Right lobe of liver (tissue), 4 donors: Measurements from ENCODE around the gene HDAC9.

ENCODE experiments used
- POLR2A ChIP-seq: fragments of 450-650 bp; IDR thresholded peaks from one replicate; pipeline ENCODE4 v1.6.1; 2017; ENCODE audit warnings: antibody characterized with exemption, mild to moderate bottlenecking
- TF ChIP-seq, protein P1 (sequence below), 4 donors: fragments of 200-600 bp in 3 of 4; fragments of 450-650 bp in 1 of 4; IDR thresholded peaks; one replicate each; pipeline versions ENCODE4 v1.5.1 to v1.8.0; 2016 to 2022; ENCODE audit warnings: antibody characterized with exemption in 4 of 4, mild to moderate bottlenecking in 2 of 4
- donor health status: DM: no; HTN: no; CAD: no.
- donor health status: DM: no; HTN: no; CAD: no.
- donor health status: DM: no; HTN: yes; CAD: no.

- TF ChIP-seq, protein P1, sequence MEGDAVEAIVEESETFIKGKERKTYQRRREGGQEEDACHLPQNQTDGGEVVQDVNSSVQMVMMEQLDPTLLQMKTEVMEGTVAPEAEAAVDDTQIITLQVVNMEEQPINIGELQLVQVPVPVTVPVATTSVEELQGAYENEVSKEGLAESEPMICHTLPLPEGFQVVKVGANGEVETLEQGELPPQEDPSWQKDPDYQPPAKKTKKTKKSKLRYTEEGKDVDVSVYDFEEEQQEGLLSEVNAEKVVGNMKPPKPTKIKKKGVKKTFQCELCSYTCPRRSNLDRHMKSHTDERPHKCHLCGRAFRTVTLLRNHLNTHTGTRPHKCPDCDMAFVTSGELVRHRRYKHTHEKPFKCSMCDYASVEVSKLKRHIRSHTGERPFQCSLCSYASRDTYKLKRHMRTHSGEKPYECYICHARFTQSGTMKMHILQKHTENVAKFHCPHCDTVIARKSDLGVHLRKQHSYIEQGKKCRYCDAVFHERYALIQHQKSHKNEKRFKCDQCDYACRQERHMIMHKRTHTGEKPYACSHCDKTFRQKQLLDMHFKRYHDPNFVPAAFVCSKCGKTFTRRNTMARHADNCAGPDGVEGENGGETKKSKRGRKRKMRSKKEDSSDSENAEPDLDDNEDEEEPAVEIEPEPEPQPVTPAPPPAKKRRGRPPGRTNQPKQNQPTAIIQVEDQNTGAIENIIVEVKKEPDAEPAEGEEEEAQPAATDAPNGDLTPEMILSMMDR (IDR thresholded peaks at IDR 0.05), result no peak
- no peak for TF ChIP-seq POLR2A
These were observed 78.6 kb downstream of the HDAC9 start for GRCh38 chr7:18574235-18574540.
